Activated CD8-positive, alpha-beta memory T cell treated with anti-CD3 and anti-CD28 coated beads for 48 hours (primary cell): ENCODE data around the gene SCUBE1.
"Not testable (repeated sequence)": the region's sequence is repeated elsewhere in the genome, so short reads cannot be mapped to it uniquely, and the experiment has no call there.

ENCODE experiments used
- DNase-seq, 3 experiments: peaks; one replicate each; pipeline ENCODE4 v3.0.0-alpha.2; 2020; ENCODE audit warnings: low read depth in 2 of 3, low spot score in 2 of 3

SCUBE1 gene

DNA sequence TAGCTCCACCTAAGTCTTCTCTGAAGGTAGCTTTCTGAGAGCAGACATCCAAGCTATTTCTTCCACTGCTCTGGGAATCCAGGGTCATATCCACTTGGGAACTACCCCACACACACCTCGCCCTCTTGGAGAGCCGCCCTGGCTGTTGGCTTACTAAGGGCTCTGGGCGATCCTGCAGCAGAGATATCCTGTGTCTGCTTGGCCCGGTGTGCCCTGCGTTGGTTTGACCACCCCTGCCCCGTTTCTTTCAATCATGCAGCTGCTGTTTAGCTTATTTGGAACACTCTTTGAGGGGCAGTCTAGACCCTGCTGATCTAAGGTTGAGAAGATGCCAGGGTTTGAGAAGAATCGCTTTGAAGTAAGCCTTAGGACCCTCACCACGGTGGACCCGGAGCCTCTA lies 17.4 kb upstream of the SCUBE1 start:
- no peak for DNase-seq

DNA sequence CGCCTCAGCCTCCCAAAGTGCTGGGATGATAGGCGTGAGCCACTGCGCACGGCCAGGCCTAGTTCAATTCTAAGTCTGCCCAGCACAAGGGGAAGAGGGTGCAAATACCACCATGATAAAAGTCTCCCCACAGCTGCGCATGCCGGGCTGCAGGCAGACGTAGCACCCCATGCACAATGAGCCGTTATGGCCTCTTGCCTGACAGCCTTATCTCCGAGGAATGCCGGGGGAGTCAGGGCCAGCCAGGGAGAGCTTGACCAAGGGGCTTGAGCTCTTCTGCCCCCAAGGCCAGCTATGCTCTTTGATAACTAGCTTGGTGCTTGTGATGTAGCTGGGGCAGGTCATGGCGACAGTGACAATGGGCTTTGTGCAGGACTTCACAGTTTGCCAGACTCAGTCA lies 13.7 kb upstream of the SCUBE1 start:
- DNase-seq = no peak

DNA sequence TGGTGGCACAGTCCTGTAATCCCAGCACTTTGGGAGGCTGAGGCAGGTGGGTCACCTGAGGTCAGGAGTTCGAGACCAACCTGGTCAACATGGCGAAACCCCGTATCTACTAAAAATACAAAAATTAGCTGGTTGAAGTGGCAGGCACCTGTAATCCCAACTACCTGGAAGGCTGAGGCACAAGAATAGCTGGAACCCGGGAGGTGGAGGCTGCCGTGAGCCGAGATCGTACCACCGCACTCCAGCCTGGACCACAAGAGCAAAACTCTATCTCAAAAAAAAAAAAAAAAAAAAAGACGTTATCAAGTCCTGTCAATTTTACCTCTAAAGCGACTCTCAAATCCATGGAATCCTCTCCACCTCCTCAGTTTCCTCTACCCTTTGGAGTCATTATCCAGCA lies 12.5 kb upstream of the SCUBE1 start:
- not testable (repeated sequence) for DNase-seq

DNA sequence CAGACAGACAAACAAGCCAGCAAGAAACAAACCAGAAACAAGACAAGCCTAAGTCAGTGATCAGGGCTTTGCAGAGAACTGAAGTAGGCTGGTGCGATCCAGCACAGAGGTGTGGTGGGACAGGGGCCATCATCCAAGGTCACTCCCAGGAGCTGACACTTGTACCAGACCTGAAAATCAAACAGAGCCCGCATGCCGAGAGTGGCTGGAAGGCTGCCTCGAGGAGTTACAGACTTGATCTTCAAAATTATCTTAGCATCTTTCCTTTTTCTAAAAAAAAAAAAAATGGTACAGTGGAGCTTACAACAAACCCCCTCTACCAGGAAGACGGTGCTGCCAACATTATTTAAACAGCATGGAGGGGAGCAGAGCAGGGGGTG lies 8.8 kb upstream of the SCUBE1 start:
- DNase-seq = no peak

DNA sequence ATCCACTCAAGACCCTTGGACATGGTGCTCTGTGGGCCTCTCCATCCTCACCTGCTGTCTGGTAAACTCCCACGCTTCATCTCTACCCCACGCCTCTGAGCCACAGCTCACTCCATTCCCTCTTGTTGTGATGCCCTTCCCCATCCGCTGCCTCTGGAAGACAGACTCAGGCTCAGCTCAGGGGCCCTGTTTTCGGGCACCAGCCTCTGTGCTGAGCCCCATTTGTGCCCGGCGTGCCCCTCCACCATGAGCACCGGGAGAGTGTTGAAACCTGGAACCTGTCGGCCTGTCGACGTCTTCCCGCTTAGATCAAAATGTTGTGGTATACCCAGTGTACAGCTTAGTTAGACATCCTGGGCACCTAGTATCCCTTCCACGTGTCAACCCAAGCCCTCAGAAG lies 6.5 kb upstream of the SCUBE1 start:
- DNase-seq = no peak

DNA sequence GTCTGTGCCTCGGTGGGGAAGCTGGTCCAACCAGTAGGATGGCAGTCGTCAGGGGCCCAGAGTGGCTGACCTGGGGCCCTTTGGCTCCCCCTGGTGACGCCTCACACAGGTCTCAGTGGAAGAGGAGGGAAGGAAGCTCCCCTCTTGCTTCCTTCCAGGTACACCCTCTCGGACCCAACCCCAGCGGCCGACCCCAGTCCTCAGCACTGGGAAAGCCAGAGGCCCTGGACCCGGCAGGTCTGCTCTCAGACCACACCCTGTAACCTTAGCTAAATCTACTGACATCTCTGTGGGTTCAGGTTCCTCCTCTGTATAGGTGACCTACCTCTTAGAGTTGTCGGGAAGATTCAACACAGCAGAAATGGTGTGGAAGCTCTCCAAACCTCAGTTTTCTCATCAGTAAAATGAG lies 3.4 kb upstream of the SCUBE1 start:
- DNase-seq = peak; percentile 10 to 47 (median 39)

DNA sequence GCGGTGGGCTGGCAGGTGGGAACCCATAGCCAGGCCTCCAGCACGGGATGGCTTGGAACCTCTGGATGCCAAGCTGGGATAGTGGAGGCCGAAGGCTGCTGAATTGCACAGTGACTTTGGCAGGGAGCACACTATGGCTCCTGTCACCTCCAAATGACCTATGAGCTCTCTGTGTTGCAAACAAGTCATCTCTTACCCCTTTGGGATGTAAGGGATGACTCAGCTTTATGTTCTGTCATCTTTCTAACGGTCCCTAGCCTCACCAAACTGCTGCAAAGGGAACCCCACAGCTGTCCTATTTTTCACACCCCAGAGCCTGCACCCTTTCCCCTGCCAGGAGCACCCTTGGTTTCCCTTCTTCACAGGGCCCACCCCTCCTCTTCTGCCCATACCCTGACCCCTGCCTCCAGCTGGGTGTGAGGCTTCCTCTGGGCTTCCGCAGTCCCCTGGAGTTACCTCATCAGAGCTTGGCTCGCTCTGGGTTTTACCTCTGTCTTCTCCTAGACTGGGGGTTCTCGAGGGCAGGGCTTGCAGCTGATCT lies 2.7 kb upstream of the SCUBE1 start:
- DNase-seq = no peak

DNA sequence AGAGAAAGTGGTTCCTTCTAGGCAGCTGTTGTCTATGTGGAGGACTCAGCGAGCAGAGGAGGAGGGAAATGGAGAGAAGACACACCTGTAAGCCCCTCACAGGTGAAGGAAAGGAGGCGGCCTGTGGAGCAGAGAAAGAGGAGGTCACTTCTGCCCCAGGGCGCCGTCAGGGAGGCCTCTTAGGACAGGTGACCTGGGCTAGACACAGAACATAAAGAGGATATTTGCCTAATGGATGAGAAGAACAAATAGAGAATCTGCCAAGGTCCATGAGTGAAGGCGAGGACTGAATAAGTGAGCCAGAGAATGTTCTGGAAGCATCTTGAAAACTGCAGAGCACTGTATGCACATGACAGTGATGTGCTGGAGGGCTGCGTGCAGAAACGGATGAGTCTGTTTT lies 2.2 kb upstream of the SCUBE1 start:
- DNase-seq = no peak

DNA sequence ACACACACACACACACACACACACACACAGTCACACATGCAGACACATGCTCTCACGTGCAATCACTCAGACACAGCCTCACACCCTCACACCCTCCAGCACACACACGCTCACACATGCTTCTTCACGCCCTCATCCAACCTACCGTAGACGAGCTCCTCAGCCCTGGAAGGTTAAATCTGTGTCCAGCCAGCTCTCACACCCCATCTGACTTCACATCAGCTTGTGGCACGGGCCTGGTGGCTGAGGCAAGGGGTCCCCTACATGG lies 1.3 kb upstream of the SCUBE1 start:
- DNase-seq = no peak

DNA sequence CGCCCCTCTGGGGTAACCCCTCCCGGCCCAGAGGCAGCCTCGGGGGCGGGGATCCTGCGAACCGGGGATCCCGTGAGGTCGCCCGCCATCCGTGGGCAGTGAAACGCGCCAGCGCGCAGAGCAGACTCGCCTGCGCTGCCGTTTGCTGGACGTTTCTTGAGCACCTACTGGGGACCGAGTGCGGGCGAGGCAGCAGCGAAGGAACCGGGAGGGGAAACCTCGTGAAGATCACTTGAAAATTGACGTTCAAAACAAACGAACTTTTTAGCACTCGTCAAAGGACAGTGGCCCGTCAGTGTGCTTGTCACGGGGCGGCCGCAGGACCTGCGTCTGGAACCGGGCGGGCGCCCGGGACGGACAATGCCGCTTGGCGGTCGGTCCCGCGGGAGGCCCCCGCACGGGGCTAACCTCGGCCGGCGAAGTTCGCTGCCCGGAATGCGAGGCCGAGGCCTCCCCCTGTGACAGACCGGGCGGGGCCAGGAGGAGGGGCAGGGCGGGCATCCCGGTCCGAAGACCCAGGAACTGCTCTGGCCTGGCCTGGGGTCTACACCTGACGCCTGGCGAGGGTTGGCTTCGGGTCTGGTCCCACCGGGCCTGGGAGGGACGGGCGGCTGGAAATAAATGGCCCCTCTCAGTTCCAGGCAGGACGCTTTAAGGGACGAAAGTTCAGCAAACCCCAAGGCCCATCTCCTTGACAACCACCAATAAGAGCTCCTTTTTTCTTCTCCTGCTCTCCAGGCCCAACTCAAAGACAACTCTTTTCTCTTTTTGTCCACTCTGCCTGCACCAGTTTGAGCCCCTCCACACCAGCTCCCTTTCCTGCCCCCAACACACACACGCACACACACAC lies 723 bp upstream of the SCUBE1 start:
- no peak for DNase-seq

DNA sequence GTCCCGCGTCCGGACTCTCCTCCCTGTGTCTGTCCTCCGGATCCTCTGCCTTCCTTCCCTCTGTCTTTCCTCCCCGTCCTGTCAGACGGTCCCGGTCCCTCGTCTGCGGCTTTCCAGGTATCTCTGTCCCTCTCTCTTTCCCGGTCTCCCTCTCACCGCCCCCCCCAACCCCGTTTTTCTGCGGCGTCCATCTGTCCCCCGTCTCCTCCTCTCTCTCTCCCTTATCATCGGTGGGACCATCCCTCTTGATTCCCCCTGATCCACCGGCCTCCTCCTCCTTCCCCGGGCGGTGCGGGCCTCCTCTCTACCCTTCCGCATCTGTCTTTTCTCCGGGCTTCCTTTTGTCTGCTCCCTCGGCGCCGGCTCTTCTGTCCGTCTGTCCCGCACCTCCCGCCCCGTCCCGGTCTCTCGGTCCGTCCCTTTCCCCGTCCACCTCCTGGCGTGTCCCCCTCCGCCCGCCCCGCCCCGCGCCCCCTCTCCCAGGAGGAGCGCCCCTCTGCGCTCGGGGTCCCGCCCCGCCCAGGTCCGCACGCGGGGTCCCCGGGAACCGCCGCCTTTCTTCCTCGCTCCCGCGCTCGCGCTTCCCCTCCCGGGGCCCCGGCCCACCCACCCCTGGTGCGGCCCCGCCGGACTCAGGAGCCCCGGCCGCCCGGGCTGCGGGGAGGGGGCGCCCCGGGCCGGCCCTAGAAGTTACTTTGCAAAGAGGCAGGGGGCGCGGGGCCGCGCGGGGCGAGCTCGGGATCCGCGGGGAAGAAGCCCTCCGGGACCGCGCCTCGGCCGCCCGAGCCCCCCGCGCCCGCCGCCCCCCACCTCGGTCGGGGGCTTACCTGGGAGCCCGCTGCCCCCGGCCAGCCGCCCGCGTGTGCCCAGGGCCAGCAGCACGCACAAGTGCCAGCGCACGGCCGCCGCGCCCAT lies 568 bp downstream of the SCUBE1 start:
- no peak for DNase-seq

DNA sequence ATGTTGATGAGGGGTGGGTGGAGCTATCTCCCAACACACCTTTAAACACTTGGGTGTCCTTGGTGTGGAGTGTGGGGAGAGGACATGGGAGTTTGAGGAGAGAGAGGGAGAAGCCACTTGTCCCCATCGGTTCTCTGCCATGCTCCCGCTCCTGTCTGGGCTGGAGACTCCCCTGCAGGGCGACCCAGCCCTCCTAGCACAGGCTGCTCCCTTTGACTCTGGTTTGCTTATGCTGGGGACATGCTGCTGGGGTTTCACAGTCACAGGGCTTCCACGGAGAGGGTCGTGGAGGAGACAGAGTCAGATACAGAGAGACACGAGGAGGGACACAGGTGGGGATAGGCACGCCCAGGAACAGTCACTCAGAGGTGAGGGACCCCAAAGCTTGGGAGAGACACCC lies 1.6 kb downstream of the SCUBE1 start:
- DNase-seq = no peak

DNA sequence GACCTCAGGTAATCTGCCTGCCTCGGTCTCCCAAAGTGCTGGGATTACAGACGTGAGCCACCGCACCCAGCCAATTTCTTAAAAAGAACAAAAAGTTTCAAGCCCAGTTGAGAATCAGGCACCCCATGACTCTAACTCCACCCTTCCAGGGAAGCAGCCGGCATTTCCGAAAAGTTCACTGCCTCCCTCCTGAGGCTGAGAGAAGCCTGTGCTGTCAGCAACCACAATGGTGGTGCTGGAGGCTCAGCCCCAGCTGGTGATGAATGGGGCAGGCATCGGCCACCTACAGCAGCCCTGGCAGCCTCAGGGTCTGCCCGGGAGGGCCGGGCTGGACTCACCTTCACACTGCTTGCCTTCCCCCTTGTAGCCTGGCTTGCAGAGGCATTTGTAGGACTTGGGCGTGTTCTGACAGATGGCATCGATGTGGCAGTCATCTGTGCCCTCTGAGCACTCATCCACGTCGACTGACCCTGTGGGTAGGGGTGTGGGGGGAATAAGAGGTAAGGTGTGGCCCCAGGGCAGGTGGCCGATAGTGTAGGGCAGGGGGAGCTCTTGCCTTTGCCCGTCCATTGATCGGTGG lies 4.3 kb downstream of the SCUBE1 start:
- no peak for DNase-seq

DNA sequence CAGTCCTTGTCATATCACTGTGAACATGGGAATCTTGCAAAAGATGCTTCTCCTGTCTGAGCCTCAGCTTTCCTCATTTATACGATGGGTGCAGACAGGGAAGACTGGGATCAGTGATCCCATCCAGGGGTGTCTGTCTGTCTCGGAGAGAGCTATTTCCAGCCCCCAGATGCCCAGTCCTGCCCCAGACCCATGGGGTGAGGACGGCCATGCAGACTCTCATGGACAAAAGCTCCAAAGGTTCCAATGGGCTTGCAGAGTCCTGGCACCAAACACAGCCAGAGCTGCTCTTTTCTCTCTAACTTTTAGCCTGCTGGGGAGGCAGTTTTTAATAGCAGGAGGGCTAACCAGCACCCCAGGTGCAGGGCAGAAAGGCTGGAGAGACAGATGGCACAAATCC lies 5.2 kb downstream of the SCUBE1 start:
- no peak for DNase-seq

DNA sequence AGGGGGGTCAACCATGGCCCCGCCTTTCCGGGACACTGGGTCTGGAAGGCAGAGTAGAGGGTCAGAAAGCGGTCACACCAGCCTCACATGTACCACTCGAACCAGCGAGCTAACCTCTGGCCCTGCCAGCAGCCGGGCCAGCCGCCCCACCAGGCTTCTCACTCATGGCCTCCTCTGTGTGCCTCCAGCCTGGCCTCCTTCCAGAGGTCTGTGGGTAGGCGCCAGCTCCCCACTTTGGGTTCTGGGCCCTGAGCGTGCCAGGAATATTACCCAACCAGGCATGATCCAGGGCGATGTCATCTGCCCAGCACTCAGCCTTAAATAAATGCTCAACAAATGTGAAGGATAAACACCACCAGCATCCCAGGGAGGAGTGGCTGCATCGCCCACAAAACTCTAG lies 5.8 kb downstream of the SCUBE1 start:
- DNase-seq = no peak

DNA sequence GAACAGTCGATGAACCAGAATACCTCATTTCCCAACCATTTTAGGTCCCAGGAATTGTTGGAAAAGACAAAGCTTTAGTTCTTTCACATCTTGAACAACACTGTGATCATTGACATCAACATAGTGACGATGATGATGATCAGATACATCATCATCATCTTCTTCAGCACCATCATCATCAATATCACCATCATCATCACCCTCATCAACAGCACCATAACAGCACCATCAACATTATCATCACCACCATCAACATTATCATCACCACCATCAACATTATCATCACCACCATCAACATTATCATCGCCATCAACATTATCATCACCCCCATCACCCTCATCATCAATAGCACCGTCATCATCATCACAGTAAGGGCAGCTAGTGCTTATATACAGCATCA lies 8.8 kb downstream of the SCUBE1 start:
- DNase-seq = no peak

DNA sequence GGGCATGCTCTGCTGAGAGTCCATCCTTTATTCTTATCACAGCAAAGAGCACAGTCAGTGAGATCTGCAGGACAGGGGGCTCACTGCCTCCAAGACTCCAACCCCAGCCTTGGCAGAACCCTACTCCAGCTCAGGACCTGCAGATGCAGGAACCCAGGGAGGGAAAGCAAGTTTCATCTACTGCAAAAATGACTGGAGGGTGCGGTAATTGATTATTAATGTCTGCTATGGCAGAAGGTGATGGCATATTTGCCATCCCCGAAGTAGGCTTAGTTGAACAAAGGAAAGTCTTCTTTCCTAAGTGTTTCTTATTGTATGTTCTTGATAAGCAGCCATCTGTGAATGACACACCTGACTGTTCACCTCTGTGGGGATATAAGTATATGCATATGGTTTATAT lies 9.2 kb downstream of the SCUBE1 start:
- no peak for DNase-seq

DNA sequence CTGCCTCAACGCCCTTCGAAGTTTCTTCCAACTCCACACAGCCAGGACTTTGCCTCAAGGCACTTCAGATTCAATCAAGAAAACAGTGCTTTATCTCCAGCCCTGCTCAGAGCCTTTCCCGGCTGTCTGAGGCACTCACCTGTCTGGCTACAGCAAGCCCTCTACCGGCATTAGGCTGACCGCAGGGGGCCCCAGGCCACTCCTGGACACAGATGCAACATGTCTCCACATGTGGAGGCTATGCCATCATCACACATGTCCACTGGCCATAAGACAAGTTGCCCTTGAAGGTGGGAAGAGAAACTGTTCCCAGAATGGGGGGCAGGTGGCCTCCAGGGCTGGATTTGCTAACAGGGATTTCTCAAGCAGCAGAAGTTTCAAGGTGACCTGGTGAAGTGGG lies 10.0 kb downstream of the SCUBE1 start:
- no peak for DNase-seq

DNA sequence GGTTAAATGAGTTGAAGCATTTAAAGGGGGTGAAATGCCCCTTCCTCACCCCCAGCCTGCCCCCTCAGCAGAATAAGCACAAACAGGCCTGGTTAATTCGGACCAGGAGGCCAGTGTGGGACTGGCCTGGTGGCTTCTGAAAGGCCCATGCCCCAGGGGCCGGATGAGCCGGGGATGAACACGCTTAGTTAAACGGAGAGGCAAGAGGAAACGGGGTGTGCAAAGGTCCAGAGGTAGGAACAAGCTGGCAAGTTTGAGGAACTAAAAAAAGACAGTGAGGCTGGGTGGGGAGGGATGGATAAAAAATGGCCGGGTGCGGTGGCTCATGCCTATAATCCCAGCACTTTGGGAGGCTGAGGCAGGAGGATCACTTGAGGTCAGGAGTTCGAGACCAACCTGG lies 11.5 kb downstream of the SCUBE1 start:
- DNase-seq = no peak

DNA sequence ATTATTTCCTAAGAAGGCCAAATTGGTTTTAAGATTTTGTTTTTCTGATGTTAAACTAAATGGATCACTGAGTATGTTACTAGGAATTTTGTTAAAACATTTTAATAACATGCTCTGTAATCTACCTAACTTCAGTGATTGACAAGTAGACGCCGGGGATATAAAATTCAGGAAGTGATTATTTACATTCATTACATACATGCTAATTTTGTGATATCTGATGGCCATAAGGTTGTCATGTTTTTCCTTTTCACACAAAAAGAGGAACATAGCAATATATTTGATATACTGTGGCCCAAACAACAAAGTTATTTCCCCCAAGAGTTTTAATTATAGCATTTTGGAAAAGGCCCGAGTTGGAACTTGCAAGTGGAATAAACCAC lies 12.1 kb downstream of the SCUBE1 start:
- DNase-seq = no peak

DNA sequence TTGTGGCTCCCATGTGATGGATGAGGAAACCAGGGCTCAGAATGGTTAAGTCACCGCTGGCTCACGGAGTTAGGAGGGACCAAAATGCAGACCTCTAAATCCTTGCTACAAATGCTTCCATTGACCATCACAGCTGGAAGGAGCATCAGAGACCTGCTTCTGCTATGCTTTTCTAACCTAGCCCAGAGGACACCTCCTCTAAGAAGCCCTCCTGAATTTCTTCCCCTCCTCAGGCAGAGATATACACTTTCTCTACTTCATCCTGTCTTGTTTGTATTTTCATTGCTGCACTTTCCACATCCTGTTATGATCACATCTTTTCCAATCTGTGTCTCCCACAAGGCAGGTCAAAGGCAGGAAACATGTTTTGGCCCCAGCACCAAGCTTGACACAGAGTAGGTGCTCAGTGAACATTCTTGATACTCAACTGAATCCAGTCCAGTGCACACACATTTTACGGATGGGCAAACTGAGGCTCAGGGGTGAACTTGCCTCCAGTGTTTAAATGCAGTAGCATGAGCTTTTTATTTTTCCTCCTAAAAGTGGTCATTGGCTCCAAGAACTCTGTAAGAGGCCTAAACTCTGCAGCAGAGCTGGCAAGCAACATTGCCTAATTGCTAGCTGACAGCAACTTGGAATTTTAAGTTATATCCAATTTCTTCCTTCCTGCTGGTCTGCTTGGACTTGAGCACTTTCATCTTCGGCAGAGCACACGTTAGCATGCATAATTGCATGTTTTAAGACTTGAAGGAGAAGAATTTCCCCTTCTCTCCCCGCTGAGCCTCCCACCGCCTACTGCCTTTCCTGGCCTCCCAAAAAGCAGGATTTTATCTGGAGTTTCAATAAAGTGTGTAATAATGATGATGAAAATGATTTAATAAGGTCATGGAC lies 12.7 kb downstream of the SCUBE1 start:
- DNase-seq = no peak
